Cortex of kidney (tissue), 1 donor: ENCODE measurements around the gene PAX7.
"Not testable (repeated sequence)": the region's sequence is repeated elsewhere in the genome, so short reads cannot be mapped to it uniquely, and the experiment has no call there.

ENCODE experiments used
- DNase-seq: peaks from one replicate; lab custom pipeline; 2025; lab: John Stamatoyannopoulos, UW

The PAX7 gene

GRCh38 chr1:18661404-18662285 lies 31.0 kb downstream of the PAX7 start:
- no peak for DNase-seq

DNA sequence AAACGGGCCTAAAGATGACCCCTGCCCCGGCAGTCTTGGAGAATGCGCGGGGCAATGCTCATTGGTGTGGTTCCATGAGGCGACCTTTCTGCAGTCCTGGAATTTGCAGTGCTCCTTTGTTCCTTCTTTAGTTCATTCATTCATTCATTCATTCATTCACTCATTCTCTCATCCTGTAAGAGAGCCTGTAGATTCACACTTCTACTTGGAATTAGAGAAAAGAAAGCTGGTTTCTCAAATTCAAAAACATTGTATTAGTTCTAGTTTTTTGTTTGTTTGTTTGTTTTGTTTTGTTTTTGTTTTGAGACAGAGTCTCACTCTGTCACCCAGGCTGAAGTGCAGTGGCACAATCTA lies 31.6 kb downstream of the PAX7 start:
- no peak for DNase-seq

DNA sequence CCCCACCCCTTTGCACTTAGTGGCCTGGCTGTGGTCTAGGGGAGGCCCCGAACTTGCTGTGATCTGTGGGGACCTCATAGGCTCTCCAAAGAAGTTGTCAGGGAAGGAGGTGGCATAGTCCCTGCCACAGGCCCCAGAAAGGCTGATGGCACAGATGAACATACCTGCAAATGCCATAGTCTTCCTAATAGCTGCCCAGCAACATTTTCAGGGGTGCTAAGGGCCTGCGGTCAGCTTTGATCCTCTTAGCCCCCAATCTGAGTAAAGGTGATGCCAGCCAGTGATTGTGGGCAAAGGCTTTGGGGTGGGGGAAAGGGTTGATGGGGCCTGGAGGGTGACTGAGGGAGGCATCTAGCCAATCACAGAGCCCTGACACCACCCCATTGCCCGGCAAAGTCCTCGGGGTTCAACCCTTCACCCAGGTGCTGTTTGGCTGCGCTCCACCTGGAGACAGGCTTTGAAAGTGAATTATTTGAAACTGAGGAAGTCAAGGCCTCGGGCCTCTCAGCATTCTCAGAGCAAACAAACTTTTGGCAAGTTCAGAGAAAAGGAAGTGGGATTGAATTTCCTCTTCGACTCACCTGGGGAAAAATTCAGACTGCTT lies 35.8 kb downstream of the PAX7 start:
- DNase-seq = no peak

GRCh38 chr1:18667333-18667732 lies 36.7 kb downstream of the PAX7 start:
- DNase-seq = no peak

DNA sequence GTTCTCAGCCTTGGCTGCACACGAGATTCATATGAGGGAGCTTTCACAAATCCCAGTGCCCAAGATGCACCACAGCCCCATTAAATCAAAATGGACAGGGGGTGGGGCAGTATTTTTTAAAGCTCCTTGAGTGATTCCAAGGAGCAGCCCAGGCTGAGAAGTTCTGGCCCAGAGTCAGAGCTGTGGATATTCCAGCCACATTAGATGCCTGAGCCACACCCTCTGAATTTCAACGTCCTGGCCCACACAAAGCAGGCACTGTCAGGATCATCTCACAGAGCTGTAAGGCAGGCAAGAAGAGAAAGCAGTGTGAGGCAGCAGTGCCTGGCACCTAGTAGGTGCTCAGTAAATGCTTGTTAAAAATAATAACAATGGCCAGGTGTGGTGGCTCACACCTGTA lies 37.4 kb downstream of the PAX7 start:
- DNase-seq = no peak

DNA sequence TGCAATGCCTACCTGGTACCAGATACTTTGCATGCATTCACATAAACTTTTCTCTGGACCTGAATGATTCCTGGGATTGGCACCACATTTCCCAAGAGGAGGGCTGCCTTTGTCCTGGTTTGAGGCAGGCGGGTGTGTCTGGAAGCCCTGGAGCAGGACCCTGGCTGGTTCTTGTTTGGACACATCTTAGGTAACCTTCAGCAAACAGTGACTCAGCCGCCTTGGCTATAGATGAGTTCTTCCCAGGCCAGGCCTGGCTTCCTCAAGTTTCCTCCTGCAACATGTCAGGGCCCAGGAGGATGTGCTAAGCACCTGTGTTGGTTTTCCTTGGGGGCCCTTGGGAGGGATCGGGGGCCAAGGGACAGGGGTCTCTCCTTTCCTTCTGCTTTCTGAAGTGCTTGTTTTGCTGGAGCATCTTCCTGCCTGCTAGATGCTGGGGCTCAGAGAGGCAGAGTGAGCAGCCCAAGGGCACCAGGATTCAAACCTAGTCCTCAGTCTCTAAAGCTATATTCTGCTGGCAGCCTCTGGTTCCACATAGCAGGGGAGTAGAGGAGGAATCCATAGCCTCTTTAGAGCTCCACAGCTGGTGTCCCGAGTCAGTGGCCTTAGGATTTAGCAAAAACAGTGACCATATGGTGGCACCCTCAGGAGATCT lies 38.2 kb downstream of the PAX7 start:
- no peak for DNase-seq

DNA sequence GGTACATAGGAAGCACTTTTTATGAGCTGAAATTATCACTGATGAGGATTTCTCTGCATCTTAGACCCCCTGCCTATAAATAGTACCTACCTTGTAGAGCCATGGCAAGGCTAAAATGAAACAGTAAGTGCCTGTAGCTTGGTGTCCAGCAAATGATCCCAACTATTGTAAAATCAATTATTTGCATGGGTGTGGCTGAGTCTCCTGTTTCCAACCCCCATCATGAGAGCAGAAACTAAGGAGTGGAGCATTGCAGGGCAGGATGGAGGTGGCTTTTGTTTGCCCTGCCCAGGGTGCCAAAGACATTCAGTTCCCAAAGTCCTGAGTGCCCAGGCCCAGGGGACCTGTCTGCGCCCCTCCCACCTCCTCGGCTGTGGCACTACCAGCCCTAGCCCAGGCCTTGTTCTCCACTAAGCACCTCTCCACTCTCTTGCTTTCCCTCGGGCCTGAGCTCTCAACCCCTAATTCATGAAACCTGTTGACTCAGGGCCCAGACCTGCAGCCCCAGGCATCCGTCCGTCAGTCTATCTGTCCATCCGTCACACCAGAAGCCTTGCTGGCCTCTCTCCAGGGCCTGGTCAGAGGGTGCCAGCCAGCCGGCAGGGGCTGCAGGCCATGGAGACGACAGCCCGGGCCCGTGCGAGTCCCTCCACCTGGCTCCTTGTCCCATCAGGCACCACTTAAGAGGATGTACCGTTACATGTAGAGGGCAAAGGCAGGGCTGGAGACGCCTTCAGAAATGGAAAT lies 39.6 kb downstream of the PAX7 start:
- no peak for DNase-seq

- no peak for DNase-seq
These were observed 40.2 kb downstream of the PAX7 start for GRCh38 chr1:18670868-18671225.

GRCh38 chr1:18673976-18674375 lies 43.3 kb downstream of the PAX7 start:
- no peak for DNase-seq

GRCh38 chr1:18676332-18676781 lies 45.7 kb downstream of the PAX7 start:
- DNase-seq = no peak

DNA sequence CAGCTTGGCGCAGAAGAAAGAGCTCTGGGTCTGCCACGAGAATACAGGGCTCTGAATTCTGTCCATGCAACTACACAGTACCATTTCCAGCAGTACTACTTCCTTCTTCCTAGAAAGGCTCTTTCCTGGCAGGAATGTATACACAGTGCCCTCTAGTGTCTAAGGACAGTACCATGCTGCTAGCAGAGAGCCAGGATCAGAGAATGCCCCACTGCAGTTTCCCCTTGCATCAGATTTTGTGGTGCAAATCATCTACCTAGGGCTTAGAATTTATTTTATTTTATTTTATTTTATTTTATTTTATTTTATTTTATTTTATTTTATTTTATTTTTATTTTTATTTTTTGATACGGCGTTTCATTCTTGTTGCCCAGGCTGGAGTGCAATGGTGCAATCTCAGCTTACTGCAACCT lies 50.8 kb downstream of the PAX7 start:
- no peak for DNase-seq

DNA sequence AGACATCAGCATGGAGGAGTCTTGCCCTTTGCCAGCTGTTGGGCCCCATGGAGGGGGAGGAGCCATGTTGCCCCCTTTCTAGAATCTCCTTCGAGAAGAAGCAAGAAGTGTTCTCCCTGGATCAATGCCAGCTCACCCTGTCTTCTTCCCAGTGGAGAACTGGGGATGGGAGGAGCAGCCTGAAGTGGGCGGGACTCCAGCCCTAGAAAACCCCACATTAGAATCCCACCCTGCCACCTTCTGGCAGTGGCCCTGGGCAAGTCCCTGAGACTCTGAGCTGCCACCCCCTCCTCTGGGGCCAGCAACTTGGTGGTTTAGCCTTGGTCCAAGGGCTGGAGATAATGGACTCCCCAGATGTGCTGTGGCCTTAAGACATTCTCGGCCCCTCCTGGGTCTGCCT lies 51.7 kb downstream of the PAX7 start:
- no peak for DNase-seq

DNA sequence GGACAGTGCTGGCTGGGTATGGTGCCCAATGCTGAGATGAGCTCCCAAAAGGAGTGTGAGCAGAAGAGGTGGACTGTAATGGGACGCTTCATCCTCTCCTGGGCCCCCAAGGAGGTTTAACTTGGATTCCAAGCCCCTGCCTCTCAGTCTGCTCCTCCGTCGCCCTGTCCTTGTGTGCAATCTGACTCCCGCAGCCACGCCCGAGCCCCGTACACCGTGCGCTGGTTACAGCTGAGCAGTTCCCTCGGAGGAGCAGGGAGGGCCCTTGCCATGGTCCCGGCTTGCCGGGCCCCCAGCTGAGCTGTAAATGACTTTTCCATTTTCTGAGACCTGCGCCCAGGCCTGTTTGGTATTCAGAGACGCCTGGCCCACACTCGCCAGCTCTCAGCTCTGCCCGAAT lies 53.7 kb downstream of the PAX7 start:
- DNase-seq = no peak

- no peak for DNase-seq
These were observed 55.9 kb downstream of the PAX7 start for GRCh38 chr1:18686540-18686939.

- DNase-seq = no peak
These were observed 56.6 kb downstream of the PAX7 start for GRCh38 chr1:18687273-18687672.

- no peak for DNase-seq
These were observed 61.0 kb downstream of the PAX7 start for GRCh38 chr1:18691648-18692047.

- no peak for DNase-seq
These were observed 62.8 kb downstream of the PAX7 start for GRCh38 chr1:18693256-18694098.

DNA sequence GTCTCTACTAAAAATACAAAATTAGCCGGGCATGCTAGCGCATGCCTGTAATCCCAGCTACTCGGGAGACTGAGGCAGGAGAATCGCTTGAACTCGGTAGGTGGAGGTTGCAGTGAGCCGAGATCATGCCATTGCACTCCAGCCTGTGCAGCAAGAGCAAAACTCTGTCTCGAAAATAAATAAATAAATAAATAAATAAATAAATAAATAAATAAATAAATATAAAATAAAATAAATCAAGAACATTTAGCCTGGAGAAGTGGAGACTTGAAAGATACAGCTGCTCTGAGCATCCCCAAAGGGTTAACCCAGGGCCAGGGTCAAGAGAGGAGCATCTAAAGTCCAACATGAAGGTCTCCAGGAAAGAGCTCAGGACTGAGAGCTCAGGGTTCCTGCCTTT lies 63.6 kb downstream of the PAX7 start:
- not testable (repeated sequence) for DNase-seq

DNA sequence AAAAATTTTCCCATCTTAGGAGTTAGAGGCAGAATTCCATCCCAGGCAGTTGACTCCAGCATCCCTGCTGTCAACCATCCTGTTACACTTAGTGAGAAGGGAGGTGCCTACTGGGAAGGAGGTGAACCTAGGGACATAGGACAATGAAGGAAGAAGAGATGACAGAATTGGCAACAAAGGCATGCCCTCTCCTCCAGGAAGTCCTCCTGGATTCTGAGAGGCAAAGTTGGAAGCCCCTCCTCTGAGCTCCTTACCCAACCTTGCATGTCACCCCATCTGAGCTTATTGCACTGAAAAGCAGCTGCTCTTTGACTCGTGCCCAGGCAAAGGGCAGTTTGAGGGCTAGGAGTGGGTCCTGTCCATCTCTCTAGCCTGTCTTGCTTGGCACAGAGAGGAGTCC lies 66.9 kb downstream of the PAX7 start:
- DNase-seq = no peak

DNA sequence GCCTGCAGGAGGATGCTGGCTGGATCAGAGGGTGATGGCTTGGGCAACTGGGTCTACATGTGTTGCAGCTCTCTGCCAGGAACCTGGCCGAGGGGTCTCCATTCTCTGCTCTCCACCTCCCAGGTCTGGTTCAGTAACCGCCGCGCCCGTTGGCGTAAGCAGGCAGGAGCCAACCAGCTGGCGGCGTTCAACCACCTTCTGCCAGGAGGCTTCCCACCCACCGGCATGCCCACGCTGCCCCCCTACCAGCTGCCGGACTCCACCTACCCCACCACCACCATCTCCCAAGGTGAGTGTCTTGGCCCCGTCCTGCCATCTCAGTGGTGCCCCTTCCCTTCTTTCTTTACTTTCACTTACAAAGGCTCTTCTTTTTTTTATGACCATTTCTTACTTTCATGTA lies 69.9 kb downstream of the PAX7 start:
- no peak for DNase-seq

DNA sequence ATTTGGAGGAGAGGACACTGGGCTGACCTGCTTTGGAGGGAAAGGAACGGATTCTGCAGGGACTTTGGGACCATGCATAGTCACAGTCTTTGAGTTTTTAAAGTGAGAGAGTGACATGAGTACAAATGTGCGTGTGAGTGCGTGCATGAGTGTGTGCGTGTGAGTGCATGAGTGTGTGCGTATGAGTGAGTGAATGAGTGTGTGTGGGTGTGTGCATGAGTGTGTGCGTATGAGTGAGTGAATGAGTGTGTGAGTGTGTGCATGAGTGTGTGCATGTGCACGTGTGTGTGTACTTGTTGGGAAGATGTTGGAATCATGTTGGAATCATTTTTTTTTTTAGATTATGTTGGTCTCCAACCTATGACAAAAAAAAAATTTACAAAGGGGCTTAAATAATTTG lies 70.5 kb downstream of the PAX7 start:
- DNase-seq = no peak
